PC-9 (cell line): ENCODE measurements around the gene SLC35F3.

Source experiments
- CTCF ChIP-seq: fragments of 200-600 bp; sonication (generic); conservative IDR thresholded peaks from 2 replicates; pipeline ENCODE4 v1.6.1; 2017; ENCODE audit warnings: mixed run types, antibody characterized with exemption, mild to moderate bottlenecking, moderate library complexity
- EZH2 ChIP-seq: fragments of 200-600 bp; sonication (generic); IDR thresholded peaks from 2 replicates; pipeline ENCODE4 v1.8.0; 2017; ENCODE audit warnings: antibody characterized with exemption, low read depth

- no peak for TF ChIP-seq CTCF
- no peak for TF ChIP-seq EZH2
Observed at GRCh38 chr1:234277161-234277868, 372.8 kb downstream of the SLC35F3 start.
